LoVo (cell line): ENCODE results near the gene F12.

Experiments
- DNase-seq: peaks from one replicate; pipeline ENCODE4 v3.0.0-alpha.2; 2016; ENCODE audit warnings: low spot score

F12 gene

GRCh38 chr5:177446200-177447065, 37.1 kb upstream of the F12 start, which contains the start of gene PRR7:
Gene PRR7 (plus strand): TSS chr5:177446814. CDS start chr5:177455068, 8,254 bp downstream.
- peak; percentile 61 for DNase-seq

- DNase-seq, result no peak
These were observed 36.5 kb upstream of the F12 start for GRCh38 chr5:177445917-177446199.

GRCh38 chr5:177445052-177445916, 35.9 kb upstream of the F12 start:
- no peak for DNase-seq

GRCh38 chr5:177444106-177445051, 35.0 kb upstream of the F12 start:
- no peak for DNase-seq

- no peak for DNase-seq
These were observed 34.0 kb upstream of the F12 start for GRCh38 chr5:177443144-177443983.

- no peak for DNase-seq
These were observed 32.9 kb upstream of the F12 start for GRCh38 chr5:177442066-177442826.

GRCh38 chr5:177440990-177441780, 31.8 kb upstream of the F12 start:
- DNase-seq, result no peak

- no peak for DNase-seq
These were observed 31.0 kb upstream of the F12 start for GRCh38 chr5:177440211-177440989.

- no peak for DNase-seq
These were observed 30.2 kb upstream of the F12 start for GRCh38 chr5:177439518-177440053.

- DNase-seq, result no peak
These were observed 29.1 kb upstream of the F12 start for GRCh38 chr5:177438468-177438867.

- no peak for DNase-seq
These were observed 28.3 kb upstream of the F12 start for GRCh38 chr5:177437623-177438022.

GRCh38 chr5:177435847-177436536, 26.6 kb upstream of the F12 start:
- DNase-seq, result no peak

- DNase-seq, result no peak
These were observed 25.8 kb upstream of the F12 start for GRCh38 chr5:177434942-177435738.

GRCh38 chr5:177434437-177434836, 25.1 kb upstream of the F12 start:
- no peak for DNase-seq

- DNase-seq, result no peak
These were observed 24.4 kb upstream of the F12 start for GRCh38 chr5:177433658-177434217.

- DNase-seq, result no peak
These were observed 23.7 kb upstream of the F12 start for GRCh38 chr5:177432839-177433657.
